CD14-positive monocyte (primary cell): ENCODE results near the gene STON2. TPM values are rescaled to one million over a fixed set of nuclear protein-coding genes. Genes with fewer than 3 reads are reported as not detected.

Experiments
- DNase-seq, 3 donors: peaks; one replicate each; pipeline ENCODE4 v3.0.0-alpha.2; 2011 to 2022
- H2AFZ ChIP-seq: 2 replicates; pipeline ENCODE4 v1.6.0; 2012; ENCODE audit warnings: mild to moderate bottlenecking, low read depth, low read length, inconsistent platforms; ENCODE audit not compliant: insufficient read depth, poor library complexity, severe bottlenecking
- H3K27ac ChIP-seq, 2 donors: 1 replicate in 1 of 2; 2 replicates in 1 of 2; pipeline ENCODE4 v1.5.1; 2012 to 2013; ENCODE audit warnings: low read length in 2 of 2, control low read depth in 1 of 2, inconsistent platforms in 1 of 2, low read depth in 1 of 2, mild to moderate bottlenecking in 1 of 2
- H3K27me3 ChIP-seq, 2 donors: one replicate each; pipeline versions ENCODE4 v1.6.0 to v1.6.1; 2011 to 2013; ENCODE audit warnings: low read length in 2 of 2; ENCODE audit not compliant: control insufficient read depth in 2 of 2, insufficient read depth in 2 of 2
- H3K36me3 ChIP-seq, 2 donors: replicated peaks in 1 of 2; 1 replicate in 1 of 2; 2 replicates in 1 of 2; pipeline versions ENCODE4 v1.5.1 to v1.6.1; 2012 to 2013; ENCODE audit warnings: low read length in 2 of 2, control low read depth in 1 of 2, inconsistent platforms in 1 of 2, mild to moderate bottlenecking in 1 of 2; ENCODE audit not compliant: insufficient read depth in 2 of 2, control insufficient read depth in 1 of 2
- H3K4me1 ChIP-seq, 2 donors: 1 replicate in 1 of 2; 2 replicates in 1 of 2; pipeline versions ENCODE4 v1.5.1 to v1.6.1; 2012 to 2013; ENCODE audit warnings: low read length in 2 of 2, control low read depth in 1 of 2, inconsistent platforms in 1 of 2, mild to moderate bottlenecking in 1 of 2, moderate library complexity in 1 of 2; ENCODE audit not compliant: insufficient read depth in 2 of 2, control insufficient read depth in 1 of 2
- H3K4me2 ChIP-seq: replicated peaks from 2 replicates; pipeline ENCODE3; 2012; ENCODE audit warnings: low read length, moderate library complexity, mild to moderate bottlenecking; ENCODE audit not compliant: poor library complexity, severe bottlenecking; ENCODE audit errors: extremely low read depth
- H3K4me3 ChIP-seq, 3 experiments: fragments of 200-600 bp in 1 of 3; sonication (generic) in 1 of 3; replicated peaks in 1 of 3; 1 replicate in 2 of 3; 2 replicates in 1 of 3; pipeline ENCODE4 v1.5.1; 2011 to 2013; ENCODE audit warnings: low read length in 3 of 3, mild to moderate bottlenecking in 3 of 3, control low read depth in 2 of 3, low read depth in 2 of 3, inconsistent platforms in 1 of 3, moderate library complexity in 1 of 3
- H3K79me2 ChIP-seq: 2 replicates; pipeline ENCODE4 v1.6.0; 2012; ENCODE audit warnings: mild to moderate bottlenecking, control low read depth, inconsistent platforms, low read length, moderate library complexity; ENCODE audit not compliant: insufficient read depth
- H3K9ac ChIP-seq: 2 replicates; pipeline ENCODE4 v1.6.0; 2017; ENCODE audit warnings: low read length, mild to moderate bottlenecking; ENCODE audit not compliant: insufficient read depth, poor library complexity, severe bottlenecking
- H3K9me3 ChIP-seq, 2 donors: replicated peaks in 1 of 2; 1 replicate in 1 of 2; 2 replicates in 1 of 2; pipeline versions ENCODE4 v1.5.1 to v1.6.1; 2012 to 2013; ENCODE audit warnings: low read length in 2 of 2, control low read depth in 1 of 2; ENCODE audit not compliant: control insufficient read depth in 1 of 2, insufficient read depth in 1 of 2
- H4K20me1 ChIP-seq: 2 replicates; pipeline ENCODE4 v1.6.0; 2012; ENCODE audit warnings: mild to moderate bottlenecking, low read length, control low read depth, moderate library complexity; ENCODE audit not compliant: insufficient read depth
- H3K27ac Mint-ChIP-seq, 7 donors: one replicate each; pipeline ENCODE4 v1.8.0; 2020; ENCODE audit warnings: mild to moderate bottlenecking in 7 of 7, mixed read lengths in 7 of 7, moderate library complexity in 6 of 7, inconsistent platforms in 2 of 7
- H3K27me3 Mint-ChIP-seq, 3 donors: one replicate each; pipeline ENCODE4 v1.8.0; 2021 to 2022; ENCODE audit warnings: low read depth in 3 of 3, mild to moderate bottlenecking in 3 of 3, mixed read lengths in 3 of 3, moderate library complexity in 3 of 3, inconsistent platforms in 1 of 3
- H3K36me3 Mint-ChIP-seq, 2 donors: one replicate each; pipeline ENCODE4 v1.8.0; 2020; ENCODE audit warnings: mixed read lengths in 2 of 2, inconsistent platforms in 1 of 2, mild to moderate bottlenecking in 1 of 2
- H3K4me1 Mint-ChIP-seq: one replicate; pipeline ENCODE4 v1.8.0; 2020; ENCODE audit warnings: mild to moderate bottlenecking, mixed read lengths
- H3K4me3 Mint-ChIP-seq, 2 donors: one replicate each; pipeline ENCODE4 v1.8.0; 2020; ENCODE audit warnings: mild to moderate bottlenecking in 2 of 2, mixed read lengths in 2 of 2, moderate library complexity in 1 of 2
- H3K9me3 Mint-ChIP-seq, 7 donors: one replicate each; pipeline ENCODE4 v1.8.0; 2020 to 2022; ENCODE audit warnings: mixed read lengths in 7 of 7, mild to moderate bottlenecking in 6 of 7, moderate library complexity in 6 of 7, inconsistent platforms in 2 of 7
- WGBS: methylation state at CpG from one replicate; pipeline ENCODE4 v1.1.5; 2013; ENCODE audit warnings: missing lambda C conversion rate; ENCODE audit not compliant: insufficient coverage; 5-methylcytosine and 5-hydroxymethylcytosine counted together
- intact Hi-C, 2 donors: fragments of 100-400 bp; cut with micrococcal nuclease; formaldehyde crosslinking; loops; one replicate each; pipeline versions ENCODE4 v1.15.0 to v1.15.1; 2023
- polyA plus RNA-seq, 3 donors: library from polyadenylated mRNA; depleted of rRNA in 1 of 3; unstranded in 2 of 3; stranded (reverse) in 1 of 3; fragments of 300-500 nt in 2 of 3; fragments of >200 nt in 1 of 3; fragmentation: Illumina TruSeq in 2 of 3; gene quantifications; 1 replicate in 2 of 3; 2 replicates in 1 of 3; pipeline ENCODE4 v1.2.3, GENCODE V29; 2012 to 2021
- TF ChIP-seq, protein P1 (sequence below): fragments of 200-600 bp; IDR thresholded peaks from one replicate; pipeline ENCODE4 v1.8.0; 2022; ENCODE audit warnings: antibody characterized with exemption, mild to moderate bottlenecking

Gene STON2
- polyA plus RNA-seq, 3 donors: 1.6 to 3.2 (median 2.1) TPM

DNA sequence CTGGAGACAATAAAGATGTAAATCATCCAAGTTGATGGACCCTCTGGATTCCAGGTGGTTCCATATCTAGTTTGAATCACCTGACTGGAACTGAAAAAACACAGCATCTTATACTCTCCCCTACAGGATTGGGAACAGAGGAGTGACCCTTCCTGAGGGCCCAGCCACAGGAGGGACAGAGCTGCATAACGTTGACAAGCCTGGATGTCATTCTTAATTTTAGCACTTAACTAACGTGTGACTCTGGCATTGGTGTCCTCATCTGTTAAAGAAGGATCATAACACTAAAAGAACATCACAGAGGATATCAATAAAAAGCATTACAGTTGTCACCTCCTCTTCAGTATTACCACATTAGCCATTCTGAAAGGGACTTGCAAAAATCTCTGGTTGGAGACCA lies 47.7 kb downstream of the STON2 start:
- Histone ChIP-seq H3K27ac (no peak overlapping the region), H3K4me1 (no peaks in the 10 kb centered on the region), H3K4me2 (no peak overlapping the region), H3K36me3 (no peaks in the 10 kb centered on the region), H4K20me1 (no peaks in the 10 kb centered on the region), H2AFZ (no peak overlapping the region), H3K79me2 (no peaks in the 10 kb centered on the region), H3K9me3 (peaks cover 0 to 9% of the 10 kb centered on the region in 2 donors), H3K4me3 (no peak overlapping the region), H3K9ac (no peak overlapping the region), H3K27me3 (no peaks in the 10 kb centered on the region)
- Mint-ChIP-seq H3K4me3 (no peak overlapping the region), H3K27ac (no peak overlapping the region), H3K36me3 (no peaks in the 10 kb centered on the region), H3K27me3 (peaks cover 0 to 1% (median 0%) of the 10 kb centered on the region in 3 donors), H3K9me3 (peaks cover 9 to 20% (median 14%) of the 10 kb centered on the region in 7 donors), H3K4me1 (peaks cover 6% of the 10 kb centered on the region)
- no peak for DNase-seq
- TF ChIP-seq, protein P1, sequence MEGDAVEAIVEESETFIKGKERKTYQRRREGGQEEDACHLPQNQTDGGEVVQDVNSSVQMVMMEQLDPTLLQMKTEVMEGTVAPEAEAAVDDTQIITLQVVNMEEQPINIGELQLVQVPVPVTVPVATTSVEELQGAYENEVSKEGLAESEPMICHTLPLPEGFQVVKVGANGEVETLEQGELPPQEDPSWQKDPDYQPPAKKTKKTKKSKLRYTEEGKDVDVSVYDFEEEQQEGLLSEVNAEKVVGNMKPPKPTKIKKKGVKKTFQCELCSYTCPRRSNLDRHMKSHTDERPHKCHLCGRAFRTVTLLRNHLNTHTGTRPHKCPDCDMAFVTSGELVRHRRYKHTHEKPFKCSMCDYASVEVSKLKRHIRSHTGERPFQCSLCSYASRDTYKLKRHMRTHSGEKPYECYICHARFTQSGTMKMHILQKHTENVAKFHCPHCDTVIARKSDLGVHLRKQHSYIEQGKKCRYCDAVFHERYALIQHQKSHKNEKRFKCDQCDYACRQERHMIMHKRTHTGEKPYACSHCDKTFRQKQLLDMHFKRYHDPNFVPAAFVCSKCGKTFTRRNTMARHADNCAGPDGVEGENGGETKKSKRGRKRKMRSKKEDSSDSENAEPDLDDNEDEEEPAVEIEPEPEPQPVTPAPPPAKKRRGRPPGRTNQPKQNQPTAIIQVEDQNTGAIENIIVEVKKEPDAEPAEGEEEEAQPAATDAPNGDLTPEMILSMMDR: no peak
- 100% methylated on average over 2 of the region's 2 CpGs for whole genome bisulfite sequencing
- intact Hi-C loops: no loop called here

DNA sequence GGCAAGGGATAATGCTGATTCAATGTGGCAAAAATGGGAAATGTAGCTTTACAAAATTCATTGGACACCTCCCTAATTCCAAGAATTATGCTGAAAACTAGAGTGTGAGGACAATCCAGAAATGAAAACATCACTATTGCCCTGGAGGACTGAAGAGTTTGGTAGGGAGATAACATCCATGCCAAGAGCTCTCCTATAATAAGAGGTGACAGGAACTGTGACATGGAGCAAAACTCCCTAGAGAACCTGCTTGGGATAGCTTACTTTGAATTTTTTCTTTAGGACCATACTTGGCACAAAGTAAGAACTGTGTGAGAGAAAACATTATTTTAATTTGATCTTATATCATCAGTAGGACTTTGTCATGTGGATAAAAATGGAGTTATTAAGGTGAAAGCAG lies 48.9 kb downstream of the STON2 start:
- TF ChIP-seq, protein P1: no peak
- no peak overlapping the region for H3K27ac Mint-ChIP-seq
- H4K20me1 ChIP-seq: no peaks in the 10 kb centered on the region
- H3K4me3 Mint-ChIP-seq: no peak overlapping the region
- no peak overlapping the region for H3K9ac ChIP-seq
- no peak overlapping the region for H3K27ac ChIP-seq
- no peaks in the 10 kb centered on the region for H3K4me1 ChIP-seq
- no peaks in the 10 kb centered on the region for H3K27me3 ChIP-seq
- DNase-seq: no peak
- H3K4me2 ChIP-seq: no peak overlapping the region
- no peaks in the 10 kb centered on the region for H3K79me2 ChIP-seq
- H3K9me3 ChIP-seq: peaks cover 0 to 9% of the 10 kb centered on the region in 2 donors
- peaks cover 6% of the 10 kb centered on the region for H3K4me1 Mint-ChIP-seq
- no peak overlapping the region for H3K4me3 ChIP-seq
- H2AFZ ChIP-seq: no peak overlapping the region
- peaks cover 0 to 4% (median 1%) of the 10 kb centered on the region in 3 donors for H3K27me3 Mint-ChIP-seq
- H3K36me3 Mint-ChIP-seq: no peaks in the 10 kb centered on the region
- intact Hi-C loops: no loop called here
- H3K9me3 Mint-ChIP-seq: peaks cover 9 to 18% (median 12%) of the 10 kb centered on the region in 7 donors
- H3K36me3 ChIP-seq: no peaks in the 10 kb centered on the region
